Upper lobe of left lung (tissue), 4 donors: ENCODE results near the gene KIF25.

Experiments used
- EP300 ChIP-seq, 4 donors: sonication (generic); formaldehyde crosslinking; IDR thresholded peaks; one replicate each; pipeline ENCODE4 v1.5.1; 2017; ENCODE audit warnings: antibody characterized with exemption in 4 of 4, control low read depth in 2 of 4
- POLR2A ChIP-seq, 4 donors: fragments of 450-650 bp; IDR thresholded peaks; one replicate each; pipeline ENCODE4 v1.5.1; 2016 to 2017; ENCODE audit warnings: antibody characterized with exemption in 4 of 4, mild to moderate bottlenecking in 2 of 4
- POLR2AphosphoS5 ChIP-seq, 2 donors: sonication (generic); formaldehyde crosslinking; IDR thresholded peaks; one replicate each; pipeline ENCODE4 v1.5.1; 2017; ENCODE audit warnings: antibody characterized with exemption in 2 of 2
- TF ChIP-seq, protein P1 (sequence below), 6 experiments: fragments of 450-650 bp in 4 of 6; fragments of 200-600 bp in 2 of 6; sonication (generic) in 2 of 6; IDR thresholded peaks; one replicate each; pipeline ENCODE4 v1.5.1; 2016 to 2019; ENCODE audit warnings: antibody characterized with exemption in 6 of 6

DNA sequence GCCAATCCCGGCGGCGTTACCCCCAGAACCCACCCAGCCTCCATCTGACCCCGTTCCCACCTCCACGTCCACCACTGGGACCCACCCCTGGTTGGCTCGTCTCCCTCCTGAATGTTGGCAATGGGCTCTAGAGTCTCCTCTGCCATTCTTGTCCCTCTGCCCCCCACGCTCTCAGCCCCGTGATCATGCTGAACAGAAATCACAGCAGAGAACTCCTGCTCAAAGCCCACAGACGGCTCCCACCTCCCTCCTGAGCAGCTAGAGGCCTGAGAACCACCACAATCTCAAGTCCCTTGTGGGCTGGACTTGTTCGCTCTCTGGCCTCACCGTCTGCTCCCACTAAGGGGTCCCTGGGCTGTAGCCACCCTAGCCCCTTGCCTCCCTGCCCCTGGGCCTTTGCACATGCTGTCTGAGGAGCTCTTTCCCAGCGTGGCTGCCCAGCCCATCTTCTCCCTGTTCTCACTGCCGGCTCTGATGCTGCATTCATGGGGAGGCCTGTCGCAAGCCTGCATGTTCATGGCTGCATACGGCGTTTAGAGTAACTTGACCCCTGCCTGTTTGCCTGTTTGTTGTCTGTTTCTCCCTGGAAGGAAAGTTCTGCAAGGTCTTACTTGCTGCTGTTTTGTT lies 92.7 kb downstream of the KIF25 start:
- no peak for TF ChIP-seq EP300 (IDR thresholded peaks at IDR 0.05)
- no peak for TF ChIP-seq POLR2A (IDR thresholded peaks at IDR 0.05)
- TF ChIP-seq, protein P1, sequence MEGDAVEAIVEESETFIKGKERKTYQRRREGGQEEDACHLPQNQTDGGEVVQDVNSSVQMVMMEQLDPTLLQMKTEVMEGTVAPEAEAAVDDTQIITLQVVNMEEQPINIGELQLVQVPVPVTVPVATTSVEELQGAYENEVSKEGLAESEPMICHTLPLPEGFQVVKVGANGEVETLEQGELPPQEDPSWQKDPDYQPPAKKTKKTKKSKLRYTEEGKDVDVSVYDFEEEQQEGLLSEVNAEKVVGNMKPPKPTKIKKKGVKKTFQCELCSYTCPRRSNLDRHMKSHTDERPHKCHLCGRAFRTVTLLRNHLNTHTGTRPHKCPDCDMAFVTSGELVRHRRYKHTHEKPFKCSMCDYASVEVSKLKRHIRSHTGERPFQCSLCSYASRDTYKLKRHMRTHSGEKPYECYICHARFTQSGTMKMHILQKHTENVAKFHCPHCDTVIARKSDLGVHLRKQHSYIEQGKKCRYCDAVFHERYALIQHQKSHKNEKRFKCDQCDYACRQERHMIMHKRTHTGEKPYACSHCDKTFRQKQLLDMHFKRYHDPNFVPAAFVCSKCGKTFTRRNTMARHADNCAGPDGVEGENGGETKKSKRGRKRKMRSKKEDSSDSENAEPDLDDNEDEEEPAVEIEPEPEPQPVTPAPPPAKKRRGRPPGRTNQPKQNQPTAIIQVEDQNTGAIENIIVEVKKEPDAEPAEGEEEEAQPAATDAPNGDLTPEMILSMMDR (IDR thresholded peaks at IDR 0.05), result no peak
- no peak for TF ChIP-seq POLR2AphosphoS5 (IDR thresholded peaks at IDR 0.05)
